Measurements from ENCODE around the gene PLOD2.
A peak's percentile ranks its signal among the peaks of the same experiment; 100 is the strongest.

Gene PLOD2

GRCh38 chr3:146161663-146162002 is 649 bp upstream of the PLOD2 start:
- Mint-ChIP-seq H3K4me3 (peak overlapping the region; percentile 42), H3K4me1 (peaks cover 16% of the 10 kb centered on the region), H3K9me3 (no peaks in the 10 kb centered on the region), H3K27me3 (peaks cover 46% of the 10 kb centered on the region), H3K36me3 (no peaks in the 10 kb centered on the region), H3K27ac (no peak overlapping the region)
- CTCF ChIA-PET, result no interaction called here
- DNase-seq, result no peak

GRCh38 chr3:146160321-146160963 is 542 bp downstream of the PLOD2 start:
- Mint-ChIP-seq H3K4me3 (peak overlapping the region; percentile 47), H3K36me3 (no peaks in the 10 kb centered on the region), H3K27ac (no peak overlapping the region), H3K27me3 (peaks cover 46% of the 10 kb centered on the region), H3K4me1 (peaks cover 16% of the 10 kb centered on the region), H3K9me3 (no peaks in the 10 kb centered on the region)
- DNase-seq, result no peak
- CTCF ChIA-PET, result interaction anchor here (1.0 kb wide), 1 partner anchor 62 kb away, joined by 3 read pairs; no protein-coding TSS in a partner anchor

- H3K27me3 Mint-ChIP-seq, result peaks cover 43% of the 10 kb centered on the region
- H3K4me3 Mint-ChIP-seq, result peak overlapping the region; percentile 47
- no peaks in the 10 kb centered on the region for H3K9me3 Mint-ChIP-seq
- H3K27ac Mint-ChIP-seq, result no peak overlapping the region
- peaks cover 16% of the 10 kb centered on the region for H3K4me1 Mint-ChIP-seq
- H3K36me3 Mint-ChIP-seq, result no peaks in the 10 kb centered on the region
- CTCF ChIA-PET, result interaction anchor here (1.0 kb wide), 1 partner anchor 63 kb away, joined by 3 read pairs; no protein-coding TSS in a partner anchor
- no peak for DNase-seq
Measured at GRCh38 chr3:146159616-146160320, 1.2 kb downstream of the PLOD2 start.

- H3K4me1 Mint-ChIP-seq, result peaks cover 16% of the 10 kb centered on the region
- DNase-seq, result no peak
- CTCF ChIA-PET, result no interaction called here
- no peaks in the 10 kb centered on the region for H3K9me3 Mint-ChIP-seq
- no peak overlapping the region for H3K4me3 Mint-ChIP-seq
- H3K36me3 Mint-ChIP-seq, result no peaks in the 10 kb centered on the region
- peaks cover 41% of the 10 kb centered on the region for H3K27me3 Mint-ChIP-seq
- H3K27ac Mint-ChIP-seq, result no peak overlapping the region
Measured at GRCh38 chr3:146159037-146159436, 1.9 kb downstream of the PLOD2 start.

GRCh38 chr3:146157325-146158060 is 3.5 kb downstream of the PLOD2 start:
- CTCF ChIA-PET, result no interaction called here
- peaks cover 16% of the 10 kb centered on the region for H3K4me1 Mint-ChIP-seq

GRCh38 chr3:146156666-146157314 is 4.2 kb downstream of the PLOD2 start:
- Mint-ChIP-seq H3K4me1 (peaks cover 12% of the 10 kb centered on the region), H3K9me3 (no peaks in the 10 kb centered on the region), H3K27me3 (peaks cover 22% of the 10 kb centered on the region), H3K27ac (peak overlapping the region; percentile 35), H3K36me3 (no peaks in the 10 kb centered on the region), H3K4me3 (no peak overlapping the region)
- DNase-seq, result no peak
- CTCF ChIA-PET, result no interaction called here

More at GRCh38 chr3:146157325-146158060, 3.5 kb downstream of the PLOD2 start:
- DNase-seq, result no peak
- Mint-ChIP-seq H3K36me3 (no peaks in the 10 kb centered on the region), H3K27me3 (peaks cover 29% of the 10 kb centered on the region), H3K4me3 (no peak overlapping the region), H3K27ac (no peak overlapping the region), H3K9me3 (no peaks in the 10 kb centered on the region)

- CTCF ChIA-PET, result no interaction called here
- Mint-ChIP-seq H3K27me3 (peaks cover 15% of the 10 kb centered on the region), H3K27ac (no peak overlapping the region), H3K4me1 (peaks cover 7% of the 10 kb centered on the region), H3K36me3 (no peaks in the 10 kb centered on the region), H3K4me3 (no peak overlapping the region), H3K9me3 (no peaks in the 10 kb centered on the region)
- no peak for DNase-seq
Measured at GRCh38 chr3:146156095-146156494, 4.9 kb downstream of the PLOD2 start.

- H3K9me3 Mint-ChIP-seq, result no peaks in the 10 kb centered on the region
- peaks cover 2% of the 10 kb centered on the region for H3K4me1 Mint-ChIP-seq
- H3K36me3 Mint-ChIP-seq, result no peaks in the 10 kb centered on the region
- CTCF ChIA-PET, result no interaction called here
- no peak overlapping the region for H3K27ac Mint-ChIP-seq
- no peak overlapping the region for H3K4me3 Mint-ChIP-seq
- DNase-seq, result no peak
- H3K27me3 Mint-ChIP-seq, result peaks cover 4% of the 10 kb centered on the region
Measured at GRCh38 chr3:146154995-146155394, 6.0 kb downstream of the PLOD2 start.

GRCh38 chr3:146154316-146154715 is 6.7 kb downstream of the PLOD2 start:
- H3K27ac Mint-ChIP-seq, result no peak overlapping the region
- H3K4me3 Mint-ChIP-seq, result no peak overlapping the region
- H3K36me3 Mint-ChIP-seq, result no peaks in the 10 kb centered on the region
- DNase-seq, result no peak
- H3K4me1 Mint-ChIP-seq, result no peaks in the 10 kb centered on the region
- H3K27me3 Mint-ChIP-seq, result no peaks in the 10 kb centered on the region
- CTCF ChIA-PET, result no interaction called here
- no peaks in the 10 kb centered on the region for H3K9me3 Mint-ChIP-seq

GRCh38 chr3:146153429-146153828 is 7.6 kb downstream of the PLOD2 start:
- Mint-ChIP-seq H3K27ac (no peak overlapping the region), H3K9me3 (no peaks in the 10 kb centered on the region), H3K27me3 (no peaks in the 10 kb centered on the region), H3K4me1 (no peaks in the 10 kb centered on the region), H3K36me3 (no peaks in the 10 kb centered on the region), H3K4me3 (no peak overlapping the region)
- DNase-seq, result no peak
- CTCF ChIA-PET, result no interaction called here

GRCh38 chr3:146152834-146153233 is 8.2 kb downstream of the PLOD2 start:
- no peaks in the 10 kb centered on the region for H3K9me3 Mint-ChIP-seq
- H3K4me1 Mint-ChIP-seq, result no peaks in the 10 kb centered on the region
- H3K36me3 Mint-ChIP-seq, result no peaks in the 10 kb centered on the region
- CTCF ChIA-PET, result no interaction called here
- H3K4me3 Mint-ChIP-seq, result no peak overlapping the region
- no peak for DNase-seq
- no peak overlapping the region for H3K27ac Mint-ChIP-seq
- no peaks in the 10 kb centered on the region for H3K27me3 Mint-ChIP-seq

GRCh38 chr3:146148468-146148931 is 12.5 kb downstream of the PLOD2 start:
- DNase-seq, result no peak
- Mint-ChIP-seq H3K27ac (no peak overlapping the region), H3K4me3 (no peak overlapping the region), H3K4me1 (no peaks in the 10 kb centered on the region), H3K9me3 (no peaks in the 10 kb centered on the region), H3K27me3 (no peaks in the 10 kb centered on the region), H3K36me3 (no peaks in the 10 kb centered on the region)
- CTCF ChIA-PET, result no interaction called here

GRCh38 chr3:146145642-146146041 is 15.3 kb downstream of the PLOD2 start:
- Mint-ChIP-seq H3K9me3 (no peaks in the 10 kb centered on the region), H3K27me3 (no peaks in the 10 kb centered on the region), H3K36me3 (no peaks in the 10 kb centered on the region), H3K4me1 (no peaks in the 10 kb centered on the region), H3K27ac (no peak overlapping the region), H3K4me3 (no peak overlapping the region)
- DNase-seq, result no peak
- CTCF ChIA-PET, result no interaction called here

- CTCF ChIA-PET, result no interaction called here
- no peaks in the 10 kb centered on the region for H3K36me3 Mint-ChIP-seq
- no peak for DNase-seq
- no peaks in the 10 kb centered on the region for H3K4me1 Mint-ChIP-seq
- H3K27ac Mint-ChIP-seq, result no peak overlapping the region
- H3K9me3 Mint-ChIP-seq, result no peaks in the 10 kb centered on the region
- no peak overlapping the region for H3K4me3 Mint-ChIP-seq
- H3K27me3 Mint-ChIP-seq, result no peaks in the 10 kb centered on the region
Measured at GRCh38 chr3:146142757-146143156, 18.2 kb downstream of the PLOD2 start.
